Urinary bladder (tissue), 4 donors: ENCODE data around the gene CMTM4. TPM values are rescaled to one million over a fixed set of nuclear protein-coding genes. Genes with fewer than 3 reads are reported as not detected.
A peak's percentile ranks its signal among the peaks of the same experiment; 100 is the strongest.
"Not testable (repeated sequence)": the region's sequence is repeated elsewhere in the genome, so short reads cannot be mapped to it uniquely, and the experiment has no call there.

Experiments
- DNase-seq: peaks from one replicate; pipeline ENCODE4 v3.0.0-alpha.2; 2015; ENCODE audit errors: extremely low spot score
- H3K27ac ChIP-seq: one replicate; pipeline ENCODE4 v1.5.1; 2013; ENCODE audit warnings: low read depth, mild to moderate bottlenecking, moderate library complexity
- H3K36me3 ChIP-seq: one replicate; pipeline ENCODE4 v1.6.1; 2013; ENCODE audit warnings: mild to moderate bottlenecking, moderate library complexity; ENCODE audit not compliant: insufficient read depth
- H3K4me1 ChIP-seq: one replicate; pipeline ENCODE4 v1.6.1; 2013; ENCODE audit warnings: mild to moderate bottlenecking, moderate library complexity; ENCODE audit not compliant: insufficient read depth
- H3K4me3 ChIP-seq: one replicate; pipeline ENCODE4 v1.5.1; 2013; ENCODE audit warnings: low read depth, low read length
- WGBS: extraction: QIAGEN DNeasy Blood & Tissue Kit; methylation state at CpG from one replicate; pipeline ENCODE4 v1.1.7; 2013; 5-methylcytosine and 5-hydroxymethylcytosine counted together
- polyA plus RNA-seq: library from polyadenylated mRNA; stranded (reverse); fragments of 200-250 nt; gene quantifications from one replicate; pipeline ENCODE4 v1.2.3, GENCODE V29; 2013
- total RNA-seq: library from RNA; depleted of rRNA; stranded (reverse); fragments of >200 nt; gene quantifications from one replicate; pipeline ENCODE4 v1.2.3, GENCODE V29; 2014
- donor health status: healthy with polysubstance abuse.
- donor health status: healthy.

The CMTM4 gene
- total and polyA plus RNA-seq, 2 donors = 8.9 to 17.8 TPM

DNA sequence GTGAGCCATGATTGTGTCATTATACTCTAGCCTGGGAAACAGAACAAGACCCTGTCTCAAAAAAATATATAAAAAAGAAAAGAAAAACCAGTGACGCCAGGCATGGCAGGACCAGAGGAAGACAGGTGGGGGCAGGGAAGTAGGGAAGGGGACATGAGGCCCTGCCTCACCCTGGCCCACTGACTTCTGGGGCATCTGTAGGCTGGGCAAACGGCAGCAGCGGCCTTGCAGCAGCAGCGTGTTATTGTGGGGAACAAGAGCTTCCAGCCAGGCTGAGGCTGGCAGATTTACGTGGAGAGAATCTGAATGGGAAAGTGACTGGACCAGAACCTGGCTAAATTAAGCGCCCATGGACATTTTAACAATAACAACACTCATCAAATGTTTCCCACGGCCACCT is 19.4 kb downstream of the CMTM4 start:
- Histone ChIP-seq H3K4me1 (no peaks in the 10 kb centered on the region), H3K36me3 (no peaks in the 10 kb centered on the region), H3K27ac (no peak overlapping the region), H3K4me3 (no peak overlapping the region)
- DNase-seq = no peak
- 92% methylated on average over 7 of the region's 7 CpGs for WGBS

DNA sequence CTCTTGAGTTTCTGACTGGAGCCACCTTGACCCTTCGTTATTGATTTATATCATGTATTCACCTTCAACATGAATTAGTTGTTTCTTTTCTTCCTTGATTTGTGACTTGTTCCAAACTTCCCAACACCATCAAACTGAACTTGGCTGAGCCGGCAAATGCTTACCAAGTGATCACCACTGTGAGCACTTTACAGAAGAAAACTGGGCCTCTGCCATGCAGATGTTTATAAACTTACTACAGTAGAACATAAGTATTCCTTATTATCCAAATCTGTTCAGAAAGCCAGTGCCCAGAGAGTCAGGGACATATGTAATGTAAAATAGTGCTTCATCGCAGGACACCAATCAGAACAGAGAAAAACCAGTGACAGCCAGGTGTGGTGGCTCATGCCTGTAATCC is 19.9 kb downstream of the CMTM4 start:
- DNase-seq = no peak
- H3K4me3 ChIP-seq = no peak overlapping the region
- H3K36me3 ChIP-seq = no peaks in the 10 kb centered on the region
- WGBS = 67% methylated on average over 3 of the region's 3 CpGs
- H3K4me1 ChIP-seq = no peaks in the 10 kb centered on the region
- H3K27ac ChIP-seq = no peak overlapping the region

DNA sequence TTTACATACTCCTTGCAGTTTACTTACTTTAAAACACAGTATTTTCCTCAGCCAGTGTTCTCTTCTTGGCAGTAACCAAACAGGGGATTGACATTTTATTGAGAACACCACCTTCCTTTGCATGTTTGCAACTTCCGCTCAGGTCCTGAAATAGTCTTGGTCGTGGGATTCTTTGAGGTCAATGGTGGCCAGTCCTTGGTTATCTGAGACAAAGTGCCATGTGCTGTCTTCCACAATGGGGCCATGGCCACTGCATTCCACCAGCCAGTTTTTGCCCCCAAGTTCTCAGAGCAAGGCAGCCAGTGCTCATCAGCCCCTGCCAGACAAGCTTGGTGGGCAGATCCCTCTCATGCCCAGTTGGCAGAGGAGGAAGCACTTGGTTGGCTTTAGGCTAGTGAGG is 22.9 kb downstream of the CMTM4 start:
- Histone ChIP-seq H3K4me1 (no peaks in the 10 kb centered on the region), H3K4me3 (no peak overlapping the region), H3K36me3 (peaks cover 2% of the 10 kb centered on the region), H3K27ac (no peak overlapping the region)
- no peak for DNase-seq
- WGBS = 85% methylated on average over 2 of the region's 2 CpGs

DNA sequence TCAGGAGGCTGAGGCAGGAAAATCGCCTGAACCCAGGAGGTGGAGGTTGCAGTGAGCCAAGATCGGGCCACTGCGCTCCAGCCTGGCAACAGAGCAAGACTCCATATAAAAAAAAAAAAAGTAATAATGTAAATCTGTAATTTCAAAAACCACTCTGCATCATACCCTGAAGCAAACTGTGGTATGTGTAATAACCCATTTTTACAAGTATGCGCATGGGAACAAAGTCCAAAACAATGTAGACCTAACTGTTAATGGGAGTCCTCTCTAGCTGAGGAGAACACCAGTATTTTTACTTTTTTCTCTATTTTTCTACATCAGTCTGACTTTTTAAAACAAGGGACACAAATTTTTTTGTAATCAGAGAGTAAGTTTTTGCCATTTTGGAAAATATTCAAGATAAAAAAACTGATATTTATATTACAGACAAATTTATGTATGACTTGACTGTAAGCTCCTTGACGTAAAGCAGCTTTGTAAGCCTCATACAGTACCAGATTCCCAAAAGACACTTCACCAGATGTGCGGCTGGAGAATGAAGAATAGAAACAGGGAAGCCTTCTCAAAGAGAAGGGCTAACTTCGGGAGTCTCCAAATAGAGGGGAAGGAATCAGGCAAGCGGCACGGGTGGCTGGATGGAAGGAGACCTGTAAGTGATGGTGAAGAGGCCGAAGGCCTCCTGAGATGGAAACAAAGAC is 25.7 kb downstream of the CMTM4 start:
- Histone ChIP-seq H3K36me3 (peaks cover 2% of the 10 kb centered on the region), H3K4me3 (no peak overlapping the region), H3K27ac (no peak overlapping the region), H3K4me1 (no peaks in the 10 kb centered on the region)
- WGBS = 83% methylated on average over 10 of the region's 10 CpGs
- DNase-seq = no peak

DNA sequence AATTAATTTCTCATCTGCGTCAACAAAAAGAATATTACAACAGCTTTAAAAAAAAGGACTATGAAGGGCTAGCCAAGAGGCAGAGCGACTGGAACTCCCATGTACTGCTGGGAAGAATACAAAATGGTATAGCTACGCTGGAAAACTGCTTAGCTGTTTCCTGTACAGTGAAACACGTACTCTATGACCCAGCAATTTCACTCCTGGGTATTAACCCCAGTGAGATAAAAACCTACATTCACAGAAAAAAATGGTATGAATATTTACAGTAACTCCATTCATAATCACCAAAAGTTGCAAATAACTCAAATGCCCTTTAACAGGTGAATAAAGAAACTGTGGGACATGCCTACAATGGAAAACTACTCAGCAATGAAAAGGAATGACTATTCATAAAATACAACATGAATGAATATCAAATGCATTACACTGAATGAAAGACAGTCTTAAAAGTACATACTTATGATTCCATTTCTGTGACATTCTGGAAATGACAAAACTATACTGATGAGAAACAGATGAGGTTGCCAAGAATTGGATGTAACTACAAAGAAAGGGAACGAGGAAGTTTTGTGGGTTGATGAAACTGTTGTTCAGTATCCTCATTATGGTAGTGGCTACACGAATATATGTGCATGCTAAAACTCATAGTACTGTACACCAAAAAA is 27.6 kb downstream of the CMTM4 start:
- H3K4me3 ChIP-seq = no peak overlapping the region
- H3K36me3 ChIP-seq = peaks cover 2% of the 10 kb centered on the region
- 57% methylated on average over 6 of the region's 6 CpGs for WGBS
- H3K4me1 ChIP-seq = no peaks in the 10 kb centered on the region
- H3K27ac ChIP-seq = no peak overlapping the region
- no peak for DNase-seq

DNA sequence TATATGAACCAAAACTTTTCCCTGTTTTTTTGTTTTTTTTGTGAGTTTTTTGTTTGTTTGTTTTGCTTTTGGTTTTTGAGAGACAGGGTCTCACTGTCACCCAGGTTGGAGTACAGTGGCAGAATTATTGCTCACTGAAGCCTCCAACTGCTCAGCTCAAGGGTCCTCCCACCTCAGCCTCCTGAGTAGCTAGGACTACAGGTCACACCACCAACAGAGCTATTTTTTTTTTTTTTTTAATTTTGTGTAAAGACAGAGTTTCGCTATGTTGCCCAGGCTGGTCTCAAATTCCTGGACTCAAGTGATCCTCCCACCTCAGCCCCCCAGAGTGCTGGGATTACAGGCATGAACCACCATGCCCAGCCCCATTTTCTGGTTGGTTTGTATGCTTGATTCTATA is 28.6 kb downstream of the CMTM4 start:
- no peak overlapping the region for H3K4me3 ChIP-seq
- no peak for DNase-seq
- H3K27ac ChIP-seq = no peak overlapping the region
- 96% methylated on average over 1 of the region's 1 CpG for WGBS
- peaks cover 2% of the 10 kb centered on the region for H3K36me3 ChIP-seq
- H3K4me1 ChIP-seq = no peaks in the 10 kb centered on the region

DNA sequence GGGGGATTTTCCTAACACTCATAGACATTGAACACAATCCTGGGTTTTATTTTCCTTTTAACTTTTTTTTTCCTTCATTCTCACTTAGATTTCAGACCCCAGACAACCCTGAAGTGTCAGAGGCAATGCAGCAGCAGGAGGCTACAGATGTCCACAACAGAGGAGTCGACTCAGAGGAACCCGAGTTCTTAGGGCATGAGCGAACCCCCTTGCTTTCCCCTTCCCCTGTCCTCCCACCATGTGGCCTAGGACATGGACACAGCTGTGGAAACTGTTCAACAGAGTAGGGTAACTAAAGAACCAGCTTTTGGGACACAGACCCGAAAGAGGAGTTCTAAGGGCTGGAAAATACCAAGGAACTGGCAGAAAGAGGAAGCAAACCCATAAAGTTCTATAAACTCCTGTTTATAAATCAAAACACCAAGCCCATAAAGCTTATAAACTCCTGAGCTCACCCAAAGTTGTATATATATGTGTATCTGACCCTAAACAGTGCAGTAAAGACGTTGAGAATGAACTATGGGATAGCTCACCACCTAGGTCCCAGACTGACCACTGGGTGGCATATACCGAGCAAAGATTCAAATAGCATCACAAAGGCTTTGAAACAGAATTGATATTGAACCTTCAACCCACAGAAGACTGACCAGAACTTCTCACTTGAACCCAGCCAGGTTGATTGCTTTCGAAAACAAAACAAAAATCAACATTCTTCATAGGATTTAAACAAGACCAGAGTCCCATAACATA is 33.9 kb downstream of the CMTM4 start:
- H3K4me3 ChIP-seq = no peak overlapping the region
- 57% methylated on average over 7 of the region's 7 CpGs for WGBS
- H3K4me1 ChIP-seq = no peaks in the 10 kb centered on the region
- no peak overlapping the region for H3K27ac ChIP-seq
- no peak for DNase-seq
- H3K36me3 ChIP-seq = no peaks in the 10 kb centered on the region

DNA sequence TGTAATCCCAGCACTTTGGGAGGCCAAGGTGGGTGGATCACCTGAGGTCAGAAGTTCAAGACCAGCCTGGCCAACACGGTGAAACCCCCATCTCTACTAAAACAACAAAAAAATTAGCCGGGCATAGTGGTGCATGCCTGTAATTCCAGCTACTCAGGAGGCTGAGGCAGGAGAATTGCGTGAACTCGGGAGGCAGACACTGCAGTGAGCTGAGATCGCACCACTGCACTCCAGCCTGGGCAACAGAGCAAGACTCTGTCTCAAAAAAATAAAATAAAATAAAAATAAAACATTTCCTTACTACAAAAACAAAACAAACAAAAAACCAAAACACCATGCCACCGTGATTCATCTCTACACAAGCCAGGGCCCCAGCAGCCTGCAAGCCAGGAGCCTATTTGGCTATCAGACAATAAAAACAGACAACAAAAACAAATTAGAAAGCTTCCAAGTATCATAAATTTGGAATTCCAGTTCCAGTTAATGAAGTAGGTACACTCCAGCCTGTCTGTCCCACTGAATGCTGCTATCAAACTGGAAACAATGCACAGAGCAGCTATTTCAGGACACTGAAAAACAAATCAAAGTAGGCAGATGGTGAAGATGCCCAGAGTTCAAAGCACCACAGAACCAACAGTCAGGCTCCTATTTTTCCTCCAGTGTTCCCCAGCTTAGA is 34.7 kb downstream of the CMTM4 start:
- not testable (repeated sequence) for H3K4me1 ChIP-seq, H3K36me3 ChIP-seq
- WGBS = 78% methylated on average over 6 of the region's 6 CpGs

DNA sequence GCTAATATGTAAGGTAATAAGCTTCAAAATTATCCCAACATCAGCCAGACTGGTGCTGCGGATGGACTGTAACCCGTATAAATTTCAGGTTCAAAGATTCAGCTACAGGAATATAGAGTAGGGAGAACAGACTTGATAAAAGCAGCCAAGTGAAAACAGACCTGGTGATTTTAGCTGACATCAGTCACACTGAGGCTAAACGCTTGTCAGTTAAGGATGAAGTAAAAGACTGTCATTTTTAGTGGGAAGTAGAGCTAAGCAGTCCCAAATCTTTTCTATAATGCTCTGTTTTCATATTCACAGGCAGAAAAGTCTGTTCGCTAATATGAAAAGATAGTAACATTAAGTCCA is 35.4 kb downstream of the CMTM4 start:
- WGBS = 71% methylated on average over 4 of the region's 4 CpGs

More for the DNA sequence above, 34.7 kb downstream of the CMTM4 start:
- not testable (repeated sequence) for H3K27ac ChIP-seq, DNase-seq, H3K4me3 ChIP-seq

DNA sequence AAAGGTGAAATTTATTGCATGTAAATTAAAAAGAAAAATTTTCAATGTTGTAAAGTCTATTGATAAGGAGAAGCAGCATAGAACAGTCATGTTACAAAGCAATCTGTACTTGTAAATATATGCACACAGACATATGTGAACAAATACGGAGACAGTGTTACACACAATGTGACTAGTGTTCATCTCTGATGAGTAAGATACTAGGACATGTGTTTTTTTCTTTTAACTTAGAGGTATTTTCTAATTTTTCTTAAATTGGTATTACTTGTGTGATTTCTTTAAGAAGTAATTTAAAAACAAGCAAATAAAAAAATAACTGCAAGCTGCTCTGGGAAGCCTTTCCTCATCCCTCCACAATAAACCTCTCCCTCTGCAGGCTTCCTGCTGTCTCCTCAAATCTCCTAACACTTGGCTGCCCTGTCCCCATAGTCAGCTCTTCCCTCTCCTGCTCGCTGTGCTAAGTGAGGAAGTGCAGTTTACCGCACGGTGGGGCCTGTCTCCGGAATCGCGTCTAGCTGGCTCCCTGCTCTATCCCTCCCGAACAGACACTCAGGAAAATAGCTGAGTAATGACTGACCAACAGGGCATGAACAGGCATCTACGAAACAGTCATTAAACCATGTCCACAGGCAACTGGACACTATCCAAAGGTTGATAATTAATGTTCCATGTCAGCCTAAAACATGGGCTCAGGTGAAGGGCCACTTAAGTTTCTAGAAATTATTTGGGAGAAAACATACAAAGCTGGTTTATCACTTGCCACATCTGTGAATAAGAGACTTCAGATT is 35.9 kb downstream of the CMTM4 start:
- Histone ChIP-seq H3K27ac (no peak overlapping the region), H3K36me3 (no peaks in the 10 kb centered on the region), H3K4me1 (no peaks in the 10 kb centered on the region), H3K4me3 (no peak overlapping the region)
- 9% methylated on average over 9 of the region's 9 CpGs for WGBS
- DNase-seq = peak; percentile 57

More for the DNA sequence above, 35.4 kb downstream of the CMTM4 start:
- no peak for DNase-seq
- Histone ChIP-seq H3K27ac (no peak overlapping the region), H3K36me3 (no peaks in the 10 kb centered on the region), H3K4me1 (no peaks in the 10 kb centered on the region), H3K4me3 (no peak overlapping the region)

DNA sequence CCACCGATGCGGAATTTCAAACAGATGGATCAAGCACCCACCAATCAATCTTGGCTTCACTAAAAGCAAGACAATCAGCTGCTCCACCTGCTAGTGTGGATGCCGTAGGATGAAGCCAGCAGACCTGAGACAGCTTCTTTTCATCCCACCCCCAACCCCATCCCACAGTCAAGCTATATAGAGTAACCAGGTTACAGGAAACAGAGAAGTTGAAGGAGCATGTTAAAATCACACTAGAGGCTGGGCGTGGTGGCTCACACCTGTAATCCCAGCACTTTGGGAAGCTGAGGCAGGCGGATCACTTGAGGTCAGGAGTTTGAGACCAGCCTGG is 37.7 kb downstream of the CMTM4 start:
- H3K27ac ChIP-seq = no peak overlapping the region
- no peaks in the 10 kb centered on the region for H3K36me3 ChIP-seq
- H3K4me1 ChIP-seq = no peaks in the 10 kb centered on the region
- DNase-seq = no peak
- 98% methylated on average over 5 of the region's 5 CpGs for WGBS
- no peak overlapping the region for H3K4me3 ChIP-seq

DNA sequence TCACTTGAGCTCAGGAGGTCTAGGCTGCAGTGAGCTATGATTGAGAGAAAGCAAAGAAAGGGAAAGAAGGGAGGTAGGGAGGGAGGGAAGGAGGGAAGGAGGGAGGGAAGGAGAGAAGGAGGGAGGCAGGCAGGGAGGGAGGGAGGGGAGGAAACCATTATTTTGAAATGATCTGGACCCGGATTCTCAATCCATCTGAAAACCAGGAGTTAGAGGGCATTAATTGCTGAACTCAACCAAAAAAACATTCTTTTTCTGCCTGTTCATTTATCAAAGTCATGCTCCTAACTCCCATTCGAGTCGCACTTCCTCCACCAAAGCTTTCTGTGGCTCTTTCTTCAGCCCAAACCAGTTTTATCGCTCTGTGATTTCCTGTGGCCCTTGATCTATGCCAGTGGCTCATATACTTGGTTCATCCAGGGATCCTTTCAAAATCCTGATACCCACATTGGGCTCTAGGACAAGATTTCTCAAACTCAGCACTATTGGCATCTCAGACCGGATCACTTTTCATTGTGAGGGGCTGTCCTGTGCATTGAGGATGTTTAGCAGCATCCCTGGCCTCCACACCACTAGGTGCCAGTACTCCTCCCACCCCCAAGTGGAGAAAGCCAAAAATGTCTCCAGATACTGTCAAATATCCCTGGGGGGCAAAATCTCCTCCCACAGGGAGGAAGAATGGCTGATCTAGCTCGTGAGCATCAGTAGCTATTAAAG is 38.2 kb downstream of the CMTM4 start:
- Histone ChIP-seq H3K27ac (no peak overlapping the region), H3K36me3 (no peaks in the 10 kb centered on the region), H3K4me1 (no peaks in the 10 kb centered on the region), H3K4me3 (no peak overlapping the region)
- 76% methylated on average over 6 of the region's 6 CpGs for WGBS
- DNase-seq = no peak

DNA sequence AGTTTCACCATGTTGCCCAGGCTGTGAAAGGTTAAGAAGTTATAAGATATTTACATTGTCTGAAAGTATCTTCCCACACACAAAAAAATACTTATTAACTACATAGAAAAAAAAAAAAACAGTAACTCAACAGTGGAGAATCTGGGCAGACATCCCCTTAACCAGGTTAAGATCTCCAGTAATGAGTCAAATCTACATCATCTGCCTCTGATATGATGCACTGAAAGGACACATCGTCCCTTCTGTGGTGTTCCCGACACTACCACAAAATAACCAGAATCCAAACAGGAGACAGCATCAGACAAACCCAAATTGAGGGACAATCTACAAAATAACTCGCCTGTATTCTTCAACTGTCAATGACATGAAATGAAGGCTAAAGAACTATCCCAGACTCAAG is 40.0 kb downstream of the CMTM4 start:
- Histone ChIP-seq H3K4me3 (no peak overlapping the region), H3K4me1 (peaks cover 3% of the 10 kb centered on the region), H3K36me3 (no peaks in the 10 kb centered on the region), H3K27ac (no peak overlapping the region)
- WGBS = 94% methylated on average over 3 of the region's 3 CpGs
- no peak for DNase-seq
